WTC11 (cell line): ENCODE measurements around the gene GLOD4. TPM values are rescaled to one million over a fixed set of nuclear protein-coding genes. Genes with fewer than 3 reads are reported as not detected.
"Not testable (repeated sequence)": the region's sequence is repeated elsewhere in the genome, so short reads cannot be mapped to it uniquely, and the experiment has no call there.

Experiments
- ATAC-seq: fragments of 200-7000 bp; cut with Tn5 transposase; 2 replicates; pipeline ENCODE4 v1.10.0; 2021; ENCODE audit warnings: mild to moderate bottlenecking, moderate library complexity
- CTCF ChIA-PET: fragments of 300-600 bp; sonication (Branson Sonifier 250); formaldehyde crosslinking; loops from one replicate; lab custom pipeline; 2021; ENCODE audit warnings: antibody characterized with exemption; lab: Charles Lee
- POLR2A ChIA-PET: fragments of 350-600 bp; sonication (Branson Sonifier 250); formaldehyde crosslinking; loops from one replicate; lab custom pipeline; 2021; ENCODE audit warnings: antibody characterized with exemption; lab: Charles Lee
- DNase-seq: peaks from one replicate; pipeline ENCODE4 v3.0.0; 2021; ENCODE audit warnings: low spot score
- H3K27ac Mint-ChIP-seq: 2 replicates; pipeline ENCODE4 v1.8.0; 2021; ENCODE audit warnings: mixed read lengths
- H3K27me3 Mint-ChIP-seq: 2 replicates; pipeline ENCODE4 v1.8.0; 2021; ENCODE audit warnings: low read depth, mild to moderate bottlenecking, moderate library complexity, mixed read lengths
- H3K36me3 Mint-ChIP-seq: 2 replicates; pipeline ENCODE4 v1.8.0; 2021; ENCODE audit warnings: mixed read lengths
- H3K4me1 Mint-ChIP-seq: 2 replicates; pipeline ENCODE4 v1.8.0; 2022; ENCODE audit warnings: mixed read lengths
- H3K4me3 Mint-ChIP-seq: 2 replicates; pipeline ENCODE4 v1.8.0; 2021; ENCODE audit warnings: mild to moderate bottlenecking, moderate library complexity, mixed read lengths
- H3K9me3 Mint-ChIP-seq: 2 replicates; pipeline ENCODE4 v1.8.0; 2021; ENCODE audit warnings: mixed read lengths
- ATF1 ChIP-seq: sonication (generic); formaldehyde crosslinking; IDR thresholded peaks from 2 replicates; pipeline ENCODE4 v1.8.1; 2023; ENCODE audit warnings: mild to moderate bottlenecking, moderate library complexity, missing genetic modification reagents
- CREB1 ChIP-seq: sonication (generic); formaldehyde crosslinking; IDR thresholded peaks from 2 replicates; pipeline ENCODE4 v1.8.0; 2023; ENCODE audit warnings: mild to moderate bottlenecking, missing genetic modification reagents
- FOXK1 ChIP-seq: sonication (generic); formaldehyde crosslinking; IDR thresholded peaks from 2 replicates; pipeline ENCODE4 v1.8.0; 2022; ENCODE audit warnings: mild to moderate bottlenecking, moderate library complexity, missing genetic modification reagents
- FOXP1 ChIP-seq: sonication (generic); formaldehyde crosslinking; IDR thresholded peaks from 2 replicates; pipeline ENCODE4 v1.8.0; 2022; ENCODE audit warnings: missing genetic modification reagents, mild to moderate bottlenecking, moderate library complexity, borderline replicate concordance
- GABPB1 ChIP-seq: sonication (generic); formaldehyde crosslinking; IDR thresholded peaks from 2 replicates; pipeline ENCODE4 v1.8.1; 2023; ENCODE audit warnings: mild to moderate bottlenecking, missing genetic modification reagents
- GTF2I ChIP-seq: fragments of 250-450 bp; sonication (Bioruptor Pico); conservative IDR thresholded peaks from 2 replicates; pipeline ENCODE4 v1.4.0; 2021; ENCODE audit warnings: mild to moderate bottlenecking
- MYBL2 ChIP-seq: sonication (generic); formaldehyde crosslinking; IDR thresholded peaks from 2 replicates; pipeline ENCODE4 v1.8.1; 2023; ENCODE audit warnings: mild to moderate bottlenecking, moderate library complexity, missing genetic modification reagents
- OVOL2 ChIP-seq: fragments of 250-450 bp; sonication (Bioruptor Pico); IDR thresholded peaks from 2 replicates; pipeline ENCODE4 v1.9.0; 2021; ENCODE audit warnings: mild to moderate bottlenecking, borderline replicate concordance
- RELA ChIP-seq: sonication (generic); formaldehyde crosslinking; IDR thresholded peaks from 2 replicates; pipeline ENCODE4 v1.8.1; 2022; ENCODE audit warnings: missing genetic modification reagents, mild to moderate bottlenecking, borderline replicate concordance
- SMAD4 ChIP-seq: sonication (generic); formaldehyde crosslinking; IDR thresholded peaks from 2 replicates; pipeline ENCODE4 v1.8.0; 2022; ENCODE audit warnings: mild to moderate bottlenecking, missing genetic modification reagents
- TCF7 ChIP-seq: sonication (generic); formaldehyde crosslinking; IDR thresholded peaks from 2 replicates; pipeline ENCODE4 v1.8.0; 2022; ENCODE audit warnings: mild to moderate bottlenecking, low read depth, missing genetic modification reagents, moderate library complexity
- TEAD1 ChIP-seq: sonication (generic); formaldehyde crosslinking; IDR thresholded peaks from 2 replicates; pipeline ENCODE4 v1.8.0; 2022; ENCODE audit warnings: mild to moderate bottlenecking, missing genetic modification reagents
- ZNF219 ChIP-seq: sonication (generic); formaldehyde crosslinking; IDR thresholded peaks from 2 replicates; pipeline ENCODE4 v1.8.0; 2023; ENCODE audit warnings: missing genetic modification reagents, mild to moderate bottlenecking, borderline replicate concordance
- ZNF232 ChIP-seq: sonication (generic); formaldehyde crosslinking; IDR thresholded peaks from 2 replicates; pipeline ENCODE4 v1.8.0; 2022; ENCODE audit warnings: mild to moderate bottlenecking, missing genetic modification reagents
- ZNF396 ChIP-seq: fragments of 250-450 bp; sonication (Bioruptor Pico); IDR thresholded peaks from 2 replicates; pipeline ENCODE4 v1.8.0; 2021; ENCODE audit warnings: mild to moderate bottlenecking, moderate library complexity, borderline replicate concordance
- ZNF416 ChIP-seq: fragments of 250-450 bp; sonication (Bioruptor Pico); IDR thresholded peaks from 2 replicates; pipeline ENCODE4 v1.9.0; 2021; ENCODE audit warnings: mild to moderate bottlenecking, inconsistent platforms
- total RNA-seq: library from RNA; stranded (reverse); gene quantifications from 3 replicates; pipeline ENCODE4 v1.2.3, GENCODE V29; 2021
- TF ChIP-seq, protein P1 (sequence below): sonication (generic); formaldehyde crosslinking; conservative IDR thresholded peaks from 2 replicates; pipeline ENCODE4 v1.8.1; 2023; ENCODE audit warnings: mild to moderate bottlenecking, low read depth, missing genetic modification reagents, moderate library complexity
- TF ChIP-seq, protein P2 (sequence below): fragments of 250-450 bp; sonication (Bioruptor Pico); IDR thresholded peaks from 2 replicates; pipeline ENCODE4 v2.1.2; 2022; ENCODE audit warnings: mild to moderate bottlenecking, moderate library complexity
- TF ChIP-seq, protein P3 (sequence below): fragments of 250-450 bp; sonication (Bioruptor Pico); IDR thresholded peaks from 2 replicates; pipeline ENCODE4 v1.9.0; 2021; ENCODE audit warnings: mild to moderate bottlenecking
- TF ChIP-seq, protein P4 (sequence below): sonication (generic); formaldehyde crosslinking; IDR thresholded peaks from 2 replicates; pipeline ENCODE4 v1.8.0; 2022; ENCODE audit warnings: mild to moderate bottlenecking, missing genetic modification reagents
- TF ChIP-seq, protein P5 (sequence below): sonication (generic); formaldehyde crosslinking; IDR thresholded peaks from 2 replicates; pipeline ENCODE4 v1.8.0; 2022; ENCODE audit warnings: mild to moderate bottlenecking, missing genetic modification reagents

Gene GLOD4
- total RNA-seq, 1 experiment from 2014 or later = 69.0 TPM

DNA sequence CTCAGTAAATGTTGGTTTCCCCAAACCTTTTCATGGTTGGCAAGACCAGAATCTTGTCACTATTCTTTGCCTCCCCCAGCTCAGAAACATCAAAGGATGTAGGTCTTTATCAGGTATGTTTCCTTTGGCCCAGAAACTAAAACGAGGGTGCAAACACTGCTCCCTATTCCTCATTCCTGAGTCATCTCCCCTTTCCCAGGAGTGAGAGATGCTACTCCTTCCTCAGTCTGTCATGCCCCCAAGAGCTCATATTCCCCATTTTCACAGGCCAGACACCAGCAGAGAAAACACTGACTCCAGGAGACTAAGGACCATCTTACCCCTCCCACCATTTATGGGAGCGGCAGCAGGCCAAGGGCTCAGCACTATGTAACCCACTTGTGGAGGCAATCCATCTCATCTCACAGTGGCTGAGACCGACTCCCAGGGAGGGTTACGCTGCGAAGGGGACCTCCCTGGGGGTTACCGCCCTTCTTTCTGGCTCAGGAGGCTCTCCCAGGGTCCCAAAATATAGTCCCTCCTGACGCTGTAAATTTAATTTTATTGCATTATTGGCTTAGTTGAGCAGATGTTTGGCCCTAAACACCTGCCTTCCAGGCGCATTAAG lies 31.5 kb downstream of the GLOD4 start (continued):
- TF ChIP-seq, protein P1, sequence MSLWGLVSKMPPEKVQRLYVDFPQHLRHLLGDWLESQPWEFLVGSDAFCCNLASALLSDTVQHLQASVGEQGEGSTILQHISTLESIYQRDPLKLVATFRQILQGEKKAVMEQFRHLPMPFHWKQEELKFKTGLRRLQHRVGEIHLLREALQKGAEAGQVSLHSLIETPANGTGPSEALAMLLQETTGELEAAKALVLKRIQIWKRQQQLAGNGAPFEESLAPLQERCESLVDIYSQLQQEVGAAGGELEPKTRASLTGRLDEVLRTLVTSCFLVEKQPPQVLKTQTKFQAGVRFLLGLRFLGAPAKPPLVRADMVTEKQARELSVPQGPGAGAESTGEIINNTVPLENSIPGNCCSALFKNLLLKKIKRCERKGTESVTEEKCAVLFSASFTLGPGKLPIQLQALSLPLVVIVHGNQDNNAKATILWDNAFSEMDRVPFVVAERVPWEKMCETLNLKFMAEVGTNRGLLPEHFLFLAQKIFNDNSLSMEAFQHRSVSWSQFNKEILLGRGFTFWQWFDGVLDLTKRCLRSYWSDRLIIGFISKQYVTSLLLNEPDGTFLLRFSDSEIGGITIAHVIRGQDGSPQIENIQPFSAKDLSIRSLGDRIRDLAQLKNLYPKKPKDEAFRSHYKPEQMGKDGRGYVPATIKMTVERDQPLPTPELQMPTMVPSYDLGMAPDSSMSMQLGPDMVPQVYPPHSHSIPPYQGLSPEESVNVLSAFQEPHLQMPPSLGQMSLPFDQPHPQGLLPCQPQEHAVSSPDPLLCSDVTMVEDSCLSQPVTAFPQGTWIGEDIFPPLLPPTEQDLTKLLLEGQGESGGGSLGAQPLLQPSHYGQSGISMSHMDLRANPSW (CRISPR knock-in tag) = no peak
- TF ChIP-seq, protein P2, sequence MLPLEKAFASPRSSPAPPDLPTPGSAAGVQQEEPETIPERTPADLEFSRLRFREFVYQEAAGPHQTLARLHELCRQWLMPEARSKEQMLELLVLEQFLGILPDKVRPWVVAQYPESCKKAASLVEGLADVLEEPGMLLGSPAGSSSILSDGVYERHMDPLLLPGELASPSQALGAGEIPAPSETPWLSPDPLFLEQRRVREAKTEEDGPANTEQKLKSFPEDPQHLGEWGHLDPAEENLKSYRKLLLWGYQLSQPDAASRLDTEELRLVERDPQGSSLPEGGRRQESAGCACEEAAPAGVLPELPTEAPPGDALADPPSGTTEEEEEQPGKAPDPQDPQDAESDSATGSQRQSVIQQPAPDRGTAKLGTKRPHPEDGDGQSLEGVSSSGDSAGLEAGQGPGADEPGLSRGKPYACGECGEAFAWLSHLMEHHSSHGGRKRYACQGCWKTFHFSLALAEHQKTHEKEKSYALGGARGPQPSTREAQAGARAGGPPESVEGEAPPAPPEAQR (CRISPR knock-in tag) = no peak
- TF ChIP-seq FOXK1 (CRISPR knock-in tag) = no peak

DNA sequence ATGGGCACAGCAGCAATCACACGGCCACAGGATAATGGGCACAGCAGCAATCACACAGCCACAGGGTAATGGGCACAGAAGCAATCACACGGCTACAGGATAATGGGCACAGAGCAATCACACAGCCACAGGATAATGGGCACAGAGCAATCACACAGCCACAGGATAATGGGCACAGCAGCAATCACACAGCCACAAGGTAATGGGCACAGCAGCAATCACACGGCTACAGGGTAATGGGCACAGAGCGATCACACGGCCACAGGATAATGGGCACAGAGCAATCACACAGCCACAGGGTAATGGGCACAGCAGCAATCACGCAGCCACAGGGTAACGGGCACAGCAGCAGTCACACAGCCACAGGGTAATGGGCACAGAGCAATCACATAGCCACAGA lies 32.7 kb downstream of the GLOD4 start:
- peaks cover 22% of the 10 kb centered on the region for H3K9me3 Mint-ChIP-seq
- DNase-seq, H3K27ac Mint-ChIP-seq, ATAC-seq, H3K4me3 Mint-ChIP-seq, H3K27me3 Mint-ChIP-seq: not testable (repeated sequence)
- POLR2A ChIA-PET = interaction anchor here (0.6 kb wide), 1 partner anchor 1382 kb away, joined by 3 read pairs; no protein-coding TSS in a partner anchor
- peaks cover 62% of the 10 kb centered on the region for H3K36me3 Mint-ChIP-seq
- peaks cover 17% of the 10 kb centered on the region for H3K4me1 Mint-ChIP-seq
- CTCF ChIA-PET = interaction anchor here (0.6 kb wide), 1 partner anchor 44 kb away, joined by 4 read pairs; no protein-coding TSS in a partner anchor

DNA sequence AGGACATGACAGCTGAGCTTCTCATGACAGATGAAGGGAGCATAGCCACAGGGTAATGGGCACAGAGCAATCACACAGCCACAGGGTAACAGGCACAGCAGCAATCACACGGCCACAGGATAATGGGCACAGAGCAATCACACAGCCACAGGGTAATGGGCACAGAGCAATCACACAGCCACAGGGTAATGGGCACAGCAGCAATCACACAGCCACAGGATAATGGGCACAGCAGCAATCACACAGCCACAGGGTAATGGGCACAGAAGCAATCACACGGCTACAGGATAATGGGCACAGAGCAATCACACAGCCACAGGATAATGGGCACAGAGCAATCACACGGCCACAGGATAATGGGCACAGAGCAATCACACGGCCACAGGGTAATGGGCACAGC lies 33.5 kb downstream of the GLOD4 start:
- H3K4me1 Mint-ChIP-seq = peaks cover 17% of the 10 kb centered on the region
- POLR2A ChIA-PET, H3K27me3 Mint-ChIP-seq, CTCF ChIA-PET, H3K4me3 Mint-ChIP-seq, H3K27ac Mint-ChIP-seq, DNase-seq, ATAC-seq: not testable (repeated sequence)
- H3K36me3 Mint-ChIP-seq = peaks cover 69% of the 10 kb centered on the region
- peaks cover 22% of the 10 kb centered on the region for H3K9me3 Mint-ChIP-seq

DNA sequence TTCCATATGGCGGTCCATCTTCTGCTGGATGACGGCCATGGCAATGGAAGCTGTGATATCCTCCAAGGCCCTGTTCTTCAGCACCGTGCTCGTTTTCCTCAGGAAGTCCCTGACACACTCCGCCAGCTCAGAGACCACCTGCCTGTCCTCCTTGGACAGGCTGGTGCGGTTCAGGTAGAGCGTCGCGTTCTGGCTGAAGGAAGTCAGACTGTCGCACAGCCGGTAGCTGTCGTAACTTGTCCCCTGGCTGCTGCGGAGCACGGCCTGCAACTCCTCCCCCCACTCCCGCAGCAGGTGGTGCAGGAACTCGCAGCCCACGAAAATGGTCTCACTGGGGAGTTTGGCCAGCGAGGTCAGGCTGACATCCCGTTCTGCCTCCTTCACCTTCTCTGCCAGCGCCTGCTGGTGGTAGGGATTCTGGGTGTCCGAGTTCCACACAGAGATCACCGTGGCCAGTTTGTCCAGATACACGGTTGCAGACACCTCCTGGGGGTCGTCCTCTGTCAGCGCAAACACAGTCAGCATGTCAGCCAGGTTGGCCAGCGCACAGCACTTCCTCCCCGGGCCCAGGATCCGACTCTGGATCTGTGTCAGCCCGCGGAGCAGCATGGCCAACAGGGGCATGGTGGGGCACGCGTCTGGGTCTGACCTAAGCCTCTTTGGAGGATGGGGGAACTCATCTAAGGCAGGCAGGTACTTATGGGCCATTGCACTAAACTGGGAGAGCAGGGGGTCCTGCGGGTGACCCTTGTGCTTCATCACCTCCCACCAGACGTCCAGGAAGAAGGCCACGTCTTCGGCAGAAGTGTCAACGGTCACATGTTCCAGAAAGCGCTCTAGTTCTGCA lies 35.1 kb downstream of the GLOD4 start:
- DNase-seq = no peak
- Mint-ChIP-seq H3K4me1 (peaks cover 12% of the 10 kb centered on the region), H3K27ac (no peak overlapping the region), H3K9me3 (peaks cover 22% of the 10 kb centered on the region), H3K36me3 (peaks cover 81% of the 10 kb centered on the region), H3K27me3 (no peaks in the 10 kb centered on the region), H3K4me3 (no peak overlapping the region)
- ChIA-PET CTCF (interaction anchor here (1.4 kb wide), 1 partner anchor 47 kb away, joined by 3 read pairs; no protein-coding TSS in a partner anchor), POLR2A (no interaction called here)
- ATAC-seq = no peak
- TF ChIP-seq GABPB1 (CRISPR knock-in tag) (no peak), MYBL2 (CRISPR knock-in tag) (no peak), SMAD4 (CRISPR knock-in tag) (no peak), TCF7 (CRISPR knock-in tag) (no peak), OVOL2 (CRISPR knock-in tag) (no peak), ZNF396 (no peak), CREB1 (CRISPR knock-in tag) (no peak), TEAD1 (CRISPR knock-in tag) (no peak), FOXP1 (CRISPR knock-in tag) (no peak), ZNF219 (CRISPR knock-in tag) (no peak), ZNF416 (no peak), RELA (CRISPR knock-in tag) (no peak), GTF2I (no peak), ATF1 (CRISPR knock-in tag) (no peak), ZNF232 (CRISPR knock-in tag) (no peak)
- TF ChIP-seq, protein P3, sequence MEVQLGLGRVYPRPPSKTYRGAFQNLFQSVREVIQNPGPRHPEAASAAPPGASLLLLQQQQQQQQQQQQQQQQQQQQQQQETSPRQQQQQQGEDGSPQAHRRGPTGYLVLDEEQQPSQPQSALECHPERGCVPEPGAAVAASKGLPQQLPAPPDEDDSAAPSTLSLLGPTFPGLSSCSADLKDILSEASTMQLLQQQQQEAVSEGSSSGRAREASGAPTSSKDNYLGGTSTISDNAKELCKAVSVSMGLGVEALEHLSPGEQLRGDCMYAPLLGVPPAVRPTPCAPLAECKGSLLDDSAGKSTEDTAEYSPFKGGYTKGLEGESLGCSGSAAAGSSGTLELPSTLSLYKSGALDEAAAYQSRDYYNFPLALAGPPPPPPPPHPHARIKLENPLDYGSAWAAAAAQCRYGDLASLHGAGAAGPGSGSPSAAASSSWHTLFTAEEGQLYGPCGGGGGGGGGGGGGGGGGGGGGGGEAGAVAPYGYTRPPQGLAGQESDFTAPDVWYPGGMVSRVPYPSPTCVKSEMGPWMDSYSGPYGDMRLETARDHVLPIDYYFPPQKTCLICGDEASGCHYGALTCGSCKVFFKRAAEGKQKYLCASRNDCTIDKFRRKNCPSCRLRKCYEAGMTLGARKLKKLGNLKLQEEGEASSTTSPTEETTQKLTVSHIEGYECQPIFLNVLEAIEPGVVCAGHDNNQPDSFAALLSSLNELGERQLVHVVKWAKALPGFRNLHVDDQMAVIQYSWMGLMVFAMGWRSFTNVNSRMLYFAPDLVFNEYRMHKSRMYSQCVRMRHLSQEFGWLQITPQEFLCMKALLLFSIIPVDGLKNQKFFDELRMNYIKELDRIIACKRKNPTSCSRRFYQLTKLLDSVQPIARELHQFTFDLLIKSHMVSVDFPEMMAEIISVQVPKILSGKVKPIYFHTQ (CRISPR knock-in tag) = no peak
- TF ChIP-seq, protein P4, sequence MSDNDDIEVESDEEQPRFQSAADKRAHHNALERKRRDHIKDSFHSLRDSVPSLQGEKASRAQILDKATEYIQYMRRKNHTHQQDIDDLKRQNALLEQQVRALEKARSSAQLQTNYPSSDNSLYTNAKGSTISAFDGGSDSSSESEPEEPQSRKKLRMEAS (CRISPR knock-in tag) = no peak
- TF ChIP-seq, protein P5, sequence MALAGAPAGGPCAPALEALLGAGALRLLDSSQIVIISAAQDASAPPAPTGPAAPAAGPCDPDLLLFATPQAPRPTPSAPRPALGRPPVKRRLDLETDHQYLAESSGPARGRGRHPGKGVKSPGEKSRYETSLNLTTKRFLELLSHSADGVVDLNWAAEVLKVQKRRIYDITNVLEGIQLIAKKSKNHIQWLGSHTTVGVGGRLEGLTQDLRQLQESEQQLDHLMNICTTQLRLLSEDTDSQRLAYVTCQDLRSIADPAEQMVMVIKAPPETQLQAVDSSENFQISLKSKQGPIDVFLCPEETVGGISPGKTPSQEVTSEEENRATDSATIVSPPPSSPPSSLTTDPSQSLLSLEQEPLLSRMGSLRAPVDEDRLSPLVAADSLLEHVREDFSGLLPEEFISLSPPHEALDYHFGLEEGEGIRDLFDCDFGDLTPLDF (CRISPR knock-in tag) = no peak
